Stimulated activated CD8-positive, alpha-beta memory T cell treated with anti-CD3 and anti-CD28 coated beads, Interleukin-4, amount 100 ng/mL, for 24 hours (primary cell): Measurements from ENCODE around the gene LIN7B.
"Not testable (repeated sequence)": the region's sequence is repeated elsewhere in the genome, so short reads cannot be mapped to it uniquely, and the experiment has no call there.

Source experiments
- DNase-seq: peaks from one replicate; pipeline ENCODE4 v3.0.0-alpha.2; 2020; ENCODE audit warnings: low read depth

The LIN7B gene

GRCh38 chr19:49113762-49114629 lies at the start of gene LIN7B:
LIN7B (plus strand) TSS chr19:49114370; CDS start chr19:49114405, 35 bp downstream.
- peak; percentile 61 for DNase-seq

DNA sequence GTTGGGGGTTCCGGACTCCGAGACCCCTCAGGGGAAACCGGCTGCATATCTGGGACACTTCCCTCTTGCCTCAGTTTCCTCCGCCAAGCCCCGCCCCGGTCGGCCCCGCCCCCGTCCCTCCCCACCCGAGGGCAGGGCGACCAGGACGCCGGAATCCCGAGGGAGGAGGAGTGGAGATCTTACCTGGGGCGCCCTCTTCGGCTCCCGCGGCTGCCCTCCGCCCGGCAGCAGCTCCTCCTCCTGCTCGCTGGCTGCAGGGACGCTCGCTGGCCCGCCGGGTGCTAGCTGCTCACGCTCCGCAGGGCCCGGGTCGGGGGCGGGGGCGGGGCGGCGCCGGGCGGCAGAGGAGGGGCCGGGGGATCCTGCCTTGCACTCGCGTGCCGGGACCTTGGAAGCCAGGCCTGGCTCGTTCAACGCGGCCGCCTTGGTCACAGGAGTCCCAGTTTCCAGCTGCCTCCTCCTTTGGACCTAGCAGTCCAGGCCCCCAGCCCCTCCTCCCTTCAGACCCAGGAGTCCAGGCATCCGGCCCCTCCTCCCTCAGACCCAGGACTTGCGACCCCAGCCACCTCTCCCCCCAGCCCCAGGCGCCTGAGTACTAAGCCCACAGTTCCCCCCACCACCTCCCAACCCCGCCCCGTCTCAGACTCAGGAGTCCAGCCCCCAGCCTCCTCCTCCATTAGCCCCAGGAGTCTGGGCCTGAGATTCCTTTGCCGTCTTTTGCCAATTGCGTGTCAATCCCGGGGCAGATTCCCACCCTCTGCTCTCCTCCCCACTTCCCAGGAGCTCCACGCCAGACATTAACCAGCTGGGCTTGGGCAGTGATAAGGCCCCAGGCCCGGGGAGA lies 49.2 kb upstream of the LIN7B start, which contains the start of gene NTF4:
NTF4 (minus strand) TSS at position 51 of the 844 bp plus-strand sequence. CDS start 2,821 bp downstream, outside the sequence.
- no peak for DNase-seq

- DNase-seq, result no peak
These were observed 48.2 kb upstream of the LIN7B start for GRCh38 chr19:49065905-49066512.

GRCh38 chr19:49067554-49067953 lies 46.6 kb upstream of the LIN7B start:
- DNase-seq, result no peak

GRCh38 chr19:49069026-49069425 lies 45.1 kb upstream of the LIN7B start:
- DNase-seq, result no peak

GRCh38 chr19:49070416-49070815 lies 43.8 kb upstream of the LIN7B start:
- DNase-seq, result no peak

- DNase-seq, result no peak
These were observed 42.2 kb upstream of the LIN7B start for GRCh38 chr19:49071860-49072547.

GRCh38 chr19:49073514-49074378 lies 40.4 kb upstream of the LIN7B start:
- DNase-seq, result no peak

DNA sequence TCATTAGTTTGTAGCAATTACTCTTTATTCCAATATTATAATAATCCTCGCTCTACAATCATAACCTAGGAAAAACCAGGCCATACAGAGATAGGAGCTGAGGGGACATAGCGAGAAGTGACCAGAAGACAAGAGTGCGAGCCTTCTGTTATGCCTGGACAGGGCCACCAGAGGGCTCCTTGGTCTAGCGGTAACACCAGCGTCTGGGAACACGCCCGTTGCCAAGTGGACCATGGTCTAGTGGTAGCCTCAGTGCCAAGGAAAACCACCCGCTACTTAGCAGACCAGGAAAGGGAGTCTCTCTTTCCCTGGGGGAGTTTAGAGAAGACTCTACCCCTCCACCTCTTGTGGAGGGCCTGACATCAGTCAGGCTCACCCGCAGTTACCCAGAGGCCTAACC lies 39.3 kb upstream of the LIN7B start:
- DNase-seq, result not testable (repeated sequence)

GRCh38 chr19:49080392-49080791 lies 33.8 kb upstream of the LIN7B start:
- DNase-seq, result no peak

DNA sequence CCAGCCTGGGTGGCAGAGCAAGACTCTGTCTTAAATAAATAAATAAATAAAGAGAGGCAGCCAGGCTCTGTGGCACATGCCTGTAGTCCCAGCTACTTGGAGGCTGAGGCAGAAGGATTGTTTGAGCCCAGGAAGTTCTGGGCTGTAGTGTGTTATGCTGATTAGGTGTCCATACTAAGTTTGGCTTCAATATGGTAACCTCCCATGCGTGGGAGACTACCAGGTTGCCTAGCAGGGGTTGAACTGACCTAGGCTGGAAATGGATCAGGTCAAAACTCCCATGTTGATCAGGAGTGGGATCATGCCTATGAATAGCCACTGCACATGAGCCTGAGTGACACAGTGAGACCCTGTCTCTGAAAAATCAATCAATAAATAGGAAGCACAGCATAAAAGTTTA lies 32.9 kb upstream of the LIN7B start:
- DNase-seq, result no peak

- no peak for DNase-seq
These were observed 29.8 kb upstream of the LIN7B start for GRCh38 chr19:49084206-49085019.

GRCh38 chr19:49085020-49085867 lies 28.9 kb upstream of the LIN7B start, which contains the start of gene SNRNP70:
SNRNP70 (plus strand) TSS chr19:49085451; CDS start chr19:49086415, 964 bp downstream.
- peak; percentile 98 for DNase-seq

DNA sequence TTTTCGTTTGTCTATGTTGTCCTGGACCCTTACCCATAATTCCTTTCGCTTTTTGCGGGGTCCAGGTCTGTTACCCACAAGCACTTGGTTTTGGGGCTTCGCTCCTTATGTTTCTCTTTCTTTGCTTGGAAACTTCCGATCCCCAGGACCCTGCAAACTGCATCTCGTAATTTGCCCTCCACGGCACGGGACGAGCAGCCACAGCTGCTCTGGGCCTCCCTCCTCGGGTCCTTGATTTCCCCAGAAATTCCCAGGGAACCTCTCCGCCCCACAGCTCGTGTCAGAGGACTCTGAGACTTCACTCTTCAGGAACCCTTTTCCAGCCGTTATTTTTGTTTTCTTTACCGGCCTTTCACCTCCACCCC lies 28.3 kb upstream of the LIN7B start:
- DNase-seq, result no peak

DNA sequence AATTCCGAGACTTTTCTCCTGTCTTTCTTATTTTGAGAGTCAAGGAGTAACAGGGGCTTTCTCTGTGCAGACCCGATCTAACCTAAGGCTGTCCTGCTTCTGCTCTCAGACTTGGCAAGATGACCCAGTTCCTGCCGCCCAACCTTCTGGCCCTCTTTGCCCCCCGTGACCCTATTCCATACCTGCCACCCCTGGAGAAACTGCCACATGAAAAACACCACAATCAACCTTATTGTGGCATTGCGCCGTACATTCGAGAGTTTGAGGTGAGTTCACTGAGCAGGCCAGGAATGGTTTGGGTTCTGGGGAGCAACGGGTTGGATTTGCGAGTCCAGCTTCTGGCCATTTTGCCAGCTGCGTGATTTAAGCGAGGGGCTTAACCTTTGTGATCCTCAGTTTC lies 27.9 kb upstream of the LIN7B start:
- DNase-seq, result no peak

GRCh38 chr19:49091391-49092038 lies 22.7 kb upstream of the LIN7B start:
- no peak for DNase-seq

GRCh38 chr19:49092686-49093085 lies 21.5 kb upstream of the LIN7B start:
- DNase-seq, result no peak
